K562 (cell line): ENCODE data around the gene LRRC4B. TPM values are rescaled to one million over a fixed set of nuclear protein-coding genes. Genes with fewer than 3 reads are reported as not detected.

Experiments
- EZH2 ChIP-seq: IDR thresholded peaks from 2 replicates; pipeline ENCODE4 v1.6.1; 2012; ENCODE audit warnings: low read depth, mild to moderate bottlenecking, inconsistent platforms, low read length, borderline replicate concordance
- FOXP1 ChIP-seq: sonication (generic); formaldehyde crosslinking; IDR thresholded peaks from 2 replicates; pipeline ENCODE4 v1.8.0; 2022; ENCODE audit warnings: mild to moderate bottlenecking, missing genetic modification reagents
- HMGN3 ChIP-seq: IDR thresholded peaks from 2 replicates; pipeline ENCODE4 v1.6.1; 2011; ENCODE audit warnings: borderline replicate concordance, low read depth, mild to moderate bottlenecking, mixed read lengths, low read length; ENCODE audit not compliant: insufficient read length; ENCODE audit errors: extremely low read depth
- LARP7 ChIP-seq: fragments of 450-650 bp; IDR thresholded peaks from 2 replicates; pipeline ENCODE4 v1.6.1; 2016
- MECOM ChIP-seq: fragments of 250-450 bp; sonication (Bioruptor Pico); IDR thresholded peaks from 2 replicates; pipeline ENCODE4 v1.8.0; 2022; ENCODE audit warnings: inconsistent platforms
- NCOA1 ChIP-seq: fragments of 450-650 bp; IDR thresholded peaks from 2 replicates; pipeline ENCODE4 v1.6.1; 2016; ENCODE audit warnings: low read depth
- NCOA4 ChIP-seq: fragments of 450-650 bp; IDR thresholded peaks from 2 replicates; pipeline ENCODE4 v1.6.1; 2018; ENCODE audit warnings: mild to moderate bottlenecking; ENCODE audit not compliant: partially characterized antibody
- PML ChIP-seq: IDR thresholded peaks from 2 replicates; pipeline ENCODE4 v1.6.1; 2012; ENCODE audit warnings: low read length, inconsistent platforms
- TAF1 ChIP-seq: IDR thresholded peaks from 2 replicates; pipeline ENCODE4 v1.6.1; 2011; ENCODE audit warnings: mild to moderate bottlenecking, low read length, moderate library complexity; ENCODE audit not compliant: insufficient read depth, control insufficient read depth, severe bottlenecking; ENCODE audit errors: extremely low read depth
- TAF9B ChIP-seq: fragments of 450-650 bp; IDR thresholded peaks from 2 replicates; pipeline ENCODE4 v1.6.1; 2018; ENCODE audit warnings: mild to moderate bottlenecking; ENCODE audit not compliant: partially characterized antibody
- TAL1 ChIP-seq: fragments of 450-650 bp; IDR thresholded peaks from 2 replicates; pipeline ENCODE4 v1.6.1; 2016; ENCODE audit warnings: mild to moderate bottlenecking
- TEAD1 ChIP-seq, 2 experiments: fragments of 450-650 bp in 1 of 2; sonication (generic) in 1 of 2; formaldehyde crosslinking; IDR thresholded peaks; 2 replicates each; pipeline versions ENCODE4 v1.4.0 to v1.8.0; 2020 to 2022; ENCODE audit warnings: mild to moderate bottlenecking in 2 of 2, missing genetic modification reagents in 1 of 2
- THRAP3 ChIP-seq: fragments of 450-650 bp; IDR thresholded peaks from 2 replicates; pipeline ENCODE4 v1.6.1; 2016; ENCODE audit warnings: mild to moderate bottlenecking, inconsistent platforms, borderline replicate concordance
- ZBTB1 ChIP-seq: sonication (generic); formaldehyde crosslinking; IDR thresholded peaks from 2 replicates; pipeline ENCODE4 v1.8.1; 2023; ENCODE audit warnings: missing genetic modification reagents, low read depth, mild to moderate bottlenecking, borderline replicate concordance
- ZBTB8A ChIP-seq: fragments of 450-650 bp; IDR thresholded peaks from 2 replicates; pipeline ENCODE4 v1.6.1; 2018; ENCODE audit warnings: mild to moderate bottlenecking, moderate library complexity; ENCODE audit not compliant: partially characterized antibody
- ZNF384 ChIP-seq: IDR thresholded peaks from 2 replicates; pipeline ENCODE4 v1.6.1; 2012; ENCODE audit warnings: low read depth, low read length, improper control_type of control experiment
- ZNF507 ChIP-seq: conservative IDR thresholded peaks from 2 replicates; pipeline ENCODE4 v1.6.1; 2017; ENCODE audit warnings: missing genetic modification characterization, missing compliant biosample characterization
- ZNF584 ChIP-seq: fragments of 200-800 bp; sonication (Bioruptor generic); IDR thresholded peaks from 2 replicates; pipeline ENCODE4 v1.6.1; 2016; ENCODE audit warnings: low read depth, mild to moderate bottlenecking, missing genetic modification characterization, missing compliant biosample characterization
- ZNF707 ChIP-seq: fragments of 250-450 bp; sonication (Bioruptor Pico); conservative IDR thresholded peaks from 2 replicates; pipeline ENCODE4 v1.8.0; 2022; ENCODE audit warnings: inconsistent platforms, mild to moderate bottlenecking, moderate library complexity
- ZNF77 ChIP-seq: fragments of 250-450 bp; sonication (Bioruptor Pico); IDR thresholded peaks from 2 replicates; pipeline ENCODE4 v1.5.0; 2020
- polyA plus RNA-seq, 8 experiments: library from polyadenylated mRNA; depleted of rRNA in 4 of 8; stranded (reverse) in 5 of 8; unstranded in 3 of 8; fragments of >200 nt; fragmentation: Nextera tagmentation in 2 of 8; fragmentation: Illumina TruSeq in 1 of 8; extraction: Ambion mirVana in 2 of 8; extraction: Trizol in 1 of 8; gene quantifications; 2 replicates each; pipeline versions ENCODE4 v1.2.1 to v1.2.3, GENCODE V29; 2011 to 2014; ENCODE audit warnings: inconsistent platforms in 1 of 8, missing spikeins in 1 of 8
- total RNA-seq, 7 experiments: library from RNA; depleted of rRNA in 6 of 7; stranded (reverse); fragments of >200 nt in 6 of 7; fragmentation: Illumina TruSeq in 2 of 7; extraction: Trizol in 2 of 7; gene quantifications; 2 replicates each; pipeline versions ENCODE4 v1.2.1 to v1.2.3, GENCODE V29; 2011 to 2021; ENCODE audit warnings: low replicate concordance in 1 of 7
- TF ChIP-seq, protein P1 (sequence below): sonication (generic); formaldehyde crosslinking; IDR thresholded peaks from 2 replicates; pipeline ENCODE4 v1.8.0; 2023; ENCODE audit warnings: missing genetic modification reagents, mild to moderate bottlenecking, borderline replicate concordance

Gene LRRC4B
- total and polyA plus RNA-seq, 9 of the 15 experiments (the other 6 are each of a cell fraction or from before 2014, with no cell fraction given): 0.18 to 9.6 (median 2.9) TPM; not detected in 2

DNA sequence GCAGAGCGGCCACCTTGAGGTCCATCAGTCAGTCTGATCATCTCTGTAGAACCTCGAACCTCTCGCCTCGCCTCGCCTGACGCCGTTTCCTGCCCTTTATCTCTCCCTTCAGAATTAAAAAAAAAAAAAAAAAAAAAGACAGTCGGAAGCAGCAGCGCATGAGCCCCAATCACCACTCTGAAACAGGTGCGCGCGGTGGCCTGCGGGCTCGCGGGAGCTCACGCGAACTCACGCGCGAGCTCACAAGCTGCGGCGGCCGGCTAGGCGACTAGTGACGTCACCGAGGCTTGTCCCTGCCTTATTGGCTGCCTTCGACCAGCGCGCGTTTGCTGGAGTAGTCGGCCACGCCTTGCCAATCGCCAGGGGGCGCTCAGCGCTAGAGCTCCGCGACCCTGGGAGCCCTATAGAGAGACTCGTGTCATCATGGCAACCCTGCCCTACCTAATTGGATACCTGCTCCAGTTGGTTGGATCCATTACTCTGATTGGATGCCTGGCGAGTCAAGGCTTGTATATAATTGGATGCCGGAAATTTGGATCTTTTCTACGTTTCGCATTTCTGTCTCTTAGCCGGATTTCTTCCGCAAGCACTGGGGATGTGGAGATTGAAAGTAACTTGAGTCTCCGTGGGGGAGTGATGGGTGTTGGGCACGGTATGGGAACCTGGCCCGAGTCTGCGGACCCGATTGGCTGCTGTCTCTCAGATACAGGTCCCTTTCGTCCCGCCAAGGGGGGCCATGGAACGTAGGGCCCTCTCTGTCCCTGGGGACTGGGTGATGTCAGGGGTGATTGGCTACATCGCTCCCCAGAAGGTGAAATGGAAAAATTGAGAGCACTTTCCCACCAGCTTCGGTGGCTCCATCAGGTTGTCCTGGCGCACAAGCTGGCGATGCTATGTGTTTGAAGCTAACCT lies 39.9 kb upstream of the LRRC4B start (continued):
- TF ChIP-seq MECOM (CRISPR knock-in tag) (no peak), ZNF707 (CRISPR knock-in tag) (no peak), ZBTB8A (no peak), EZH2 (no peak), NCOA1 (no peak), TEAD1 (CRISPR knock-in tag; IDR thresholded peaks at IDR 0.05) (no peak), ZNF77 (CRISPR knock-in tag) (no peak), THRAP3 (no peak), TAF9B (no peak), LARP7 (no peak), TAL1 (no peak), FOXP1 (no peak), NCOA4 (no peak), ZNF507 (tag) (no peak), PML (0 out of 2 replicates have a peak, but pooled peaks have one; percentile 20), HMGN3 (peak; percentile 46), TAF1 (no peak), ZNF584 (CRISPR knock-in tag) (no peak), ZBTB1 (CRISPR knock-in tag) (no peak), ZNF384 (peak; percentile 86)
- TF ChIP-seq, protein P1, sequence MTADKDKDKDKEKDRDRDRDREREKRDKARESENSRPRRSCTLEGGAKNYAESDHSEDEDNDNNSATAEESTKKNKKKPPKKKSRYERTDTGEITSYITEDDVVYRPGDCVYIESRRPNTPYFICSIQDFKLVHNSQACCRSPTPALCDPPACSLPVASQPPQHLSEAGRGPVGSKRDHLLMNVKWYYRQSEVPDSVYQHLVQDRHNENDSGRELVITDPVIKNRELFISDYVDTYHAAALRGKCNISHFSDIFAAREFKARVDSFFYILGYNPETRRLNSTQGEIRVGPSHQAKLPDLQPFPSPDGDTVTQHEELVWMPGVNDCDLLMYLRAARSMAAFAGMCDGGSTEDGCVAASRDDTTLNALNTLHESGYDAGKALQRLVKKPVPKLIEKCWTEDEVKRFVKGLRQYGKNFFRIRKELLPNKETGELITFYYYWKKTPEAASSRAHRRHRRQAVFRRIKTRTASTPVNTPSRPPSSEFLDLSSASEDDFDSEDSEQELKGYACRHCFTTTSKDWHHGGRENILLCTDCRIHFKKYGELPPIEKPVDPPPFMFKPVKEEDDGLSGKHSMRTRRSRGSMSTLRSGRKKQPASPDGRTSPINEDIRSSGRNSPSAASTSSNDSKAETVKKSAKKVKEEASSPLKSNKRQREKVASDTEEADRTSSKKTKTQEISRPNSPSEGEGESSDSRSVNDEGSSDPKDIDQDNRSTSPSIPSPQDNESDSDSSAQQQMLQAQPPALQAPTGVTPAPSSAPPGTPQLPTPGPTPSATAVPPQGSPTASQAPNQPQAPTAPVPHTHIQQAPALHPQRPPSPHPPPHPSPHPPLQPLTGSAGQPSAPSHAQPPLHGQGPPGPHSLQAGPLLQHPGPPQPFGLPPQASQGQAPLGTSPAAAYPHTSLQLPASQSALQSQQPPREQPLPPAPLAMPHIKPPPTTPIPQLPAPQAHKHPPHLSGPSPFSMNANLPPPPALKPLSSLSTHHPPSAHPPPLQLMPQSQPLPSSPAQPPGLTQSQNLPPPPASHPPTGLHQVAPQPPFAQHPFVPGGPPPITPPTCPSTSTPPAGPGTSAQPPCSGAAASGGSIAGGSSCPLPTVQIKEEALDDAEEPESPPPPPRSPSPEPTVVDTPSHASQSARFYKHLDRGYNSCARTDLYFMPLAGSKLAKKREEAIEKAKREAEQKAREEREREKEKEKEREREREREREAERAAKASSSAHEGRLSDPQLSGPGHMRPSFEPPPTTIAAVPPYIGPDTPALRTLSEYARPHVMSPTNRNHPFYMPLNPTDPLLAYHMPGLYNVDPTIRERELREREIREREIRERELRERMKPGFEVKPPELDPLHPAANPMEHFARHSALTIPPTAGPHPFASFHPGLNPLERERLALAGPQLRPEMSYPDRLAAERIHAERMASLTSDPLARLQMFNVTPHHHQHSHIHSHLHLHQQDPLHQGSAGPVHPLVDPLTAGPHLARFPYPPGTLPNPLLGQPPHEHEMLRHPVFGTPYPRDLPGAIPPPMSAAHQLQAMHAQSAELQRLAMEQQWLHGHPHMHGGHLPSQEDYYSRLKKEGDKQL (CRISPR knock-in tag): no peak
